Neural progenitor cell (in vitro differentiated cells): ENCODE data around the gene SPSB1.

Source experiments
- EZH2 ChIP-seq: fragments of 200-600 bp; sonication (generic); IDR thresholded peaks from 2 replicates; pipeline ENCODE4 v1.6.1; 2017; ENCODE audit warnings: antibody characterized with exemption, mild to moderate bottlenecking, moderate library complexity
- EZH2phosphoT487 ChIP-seq: fragments of 200-600 bp; sonication (generic); IDR thresholded peaks from 2 replicates; pipeline ENCODE4 v1.6.1; 2017; ENCODE audit warnings: antibody characterized with exemption
- TF ChIP-seq, protein P1 (sequence below): fragments of 200-600 bp; sonication (generic); IDR thresholded peaks from 2 replicates; pipeline ENCODE4 v1.5.1; 2017; ENCODE audit warnings: antibody characterized with exemption, mild to moderate bottlenecking

GRCh38 chr1:9303916-9304315 lies 11.2 kb downstream of the SPSB1 start:
- TF ChIP-seq, protein P1, sequence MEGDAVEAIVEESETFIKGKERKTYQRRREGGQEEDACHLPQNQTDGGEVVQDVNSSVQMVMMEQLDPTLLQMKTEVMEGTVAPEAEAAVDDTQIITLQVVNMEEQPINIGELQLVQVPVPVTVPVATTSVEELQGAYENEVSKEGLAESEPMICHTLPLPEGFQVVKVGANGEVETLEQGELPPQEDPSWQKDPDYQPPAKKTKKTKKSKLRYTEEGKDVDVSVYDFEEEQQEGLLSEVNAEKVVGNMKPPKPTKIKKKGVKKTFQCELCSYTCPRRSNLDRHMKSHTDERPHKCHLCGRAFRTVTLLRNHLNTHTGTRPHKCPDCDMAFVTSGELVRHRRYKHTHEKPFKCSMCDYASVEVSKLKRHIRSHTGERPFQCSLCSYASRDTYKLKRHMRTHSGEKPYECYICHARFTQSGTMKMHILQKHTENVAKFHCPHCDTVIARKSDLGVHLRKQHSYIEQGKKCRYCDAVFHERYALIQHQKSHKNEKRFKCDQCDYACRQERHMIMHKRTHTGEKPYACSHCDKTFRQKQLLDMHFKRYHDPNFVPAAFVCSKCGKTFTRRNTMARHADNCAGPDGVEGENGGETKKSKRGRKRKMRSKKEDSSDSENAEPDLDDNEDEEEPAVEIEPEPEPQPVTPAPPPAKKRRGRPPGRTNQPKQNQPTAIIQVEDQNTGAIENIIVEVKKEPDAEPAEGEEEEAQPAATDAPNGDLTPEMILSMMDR: no peak
- no peak for TF ChIP-seq EZH2
- no peak for TF ChIP-seq EZH2phosphoT487
